ENCODE results near the gene CSE1L. TPM values are rescaled to one million over a fixed set of nuclear protein-coding genes. Genes with fewer than 3 reads are reported as not detected.
A peak's percentile ranks its signal among the peaks of the same experiment; 100 is the strongest.

The CSE1L gene
- total RNA-seq, 1 donor from 2014 or later: 64.1 TPM

DNA sequence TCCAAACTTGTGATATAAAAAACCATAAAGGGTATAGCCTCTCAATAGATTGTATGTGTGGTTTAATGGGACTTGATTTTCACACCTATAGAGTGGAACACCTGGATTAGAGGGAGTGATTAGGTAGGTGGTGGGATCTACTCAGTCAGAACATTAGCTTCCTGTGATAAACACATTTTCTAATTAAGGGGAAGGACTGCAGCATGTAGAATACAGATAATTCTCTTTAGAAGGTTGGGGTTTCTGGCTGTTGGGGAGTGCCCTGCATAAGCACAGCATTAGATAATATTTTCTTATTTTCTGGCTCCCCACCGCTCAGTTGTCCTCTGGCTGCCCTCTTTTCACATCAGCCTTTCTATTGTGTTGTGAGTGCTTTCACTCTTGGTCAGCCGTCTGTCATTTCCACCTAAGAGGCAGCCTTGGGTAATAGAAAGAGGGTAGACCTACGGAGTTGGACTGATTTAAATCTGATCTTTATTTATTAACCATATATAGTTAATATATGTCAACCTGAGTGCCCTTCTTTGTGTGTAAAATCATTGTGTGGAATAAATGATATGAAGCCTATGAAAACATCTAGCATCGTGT is 8.0 kb downstream of the CSE1L start:
- FAIRE-seq (no peak), DNase-seq (ENCODE audit: low read depth) (no peak)
- Histone ChIP-seq H3K9ac (ENCODE audit: low read length) (no peak overlapping the region), H3K4me2 (ENCODE audit: low read length) (peak overlapping the region; percentile 9), H3K9me3 (ENCODE audit: insufficient read depth, low read depth, low read length) (no peaks in the 10 kb centered on the region), H3K79me2 (ENCODE audit: insufficient read depth, low read length) (peaks cover 98% of the 10 kb centered on the region), H3K36me3 (ENCODE audit: insufficient read depth, low read length) (peaks cover under 1% of the 10 kb centered on the region), H2AFZ (ENCODE audit: low read depth, low read length) (no peak overlapping the region), H3K4me1 (ENCODE audit: insufficient read depth, low read length) (peaks cover 6% of the 10 kb centered on the region), H4K20me1 (ENCODE audit: insufficient read depth, low read length) (peaks cover 65% of the 10 kb centered on the region), H3K27me3 (ENCODE audit: insufficient read depth, low read length) (no peaks in the 10 kb centered on the region), H3K27ac (ENCODE audit: low read depth, low read length) (no peak overlapping the region), H3K4me3 (ENCODE audit: insufficient read depth, low read depth, low read length) (no peak overlapping the region)
- no peaks in the 10 kb centered on the region for H3K36me3 Mint-ChIP-seq (ENCODE audit: low read depth, unreplicated experiment)
- no peaks in the 10 kb centered on the region for H3K27me3 Mint-ChIP-seq (ENCODE audit: low read depth, unreplicated experiment)
- H3K4me1 Mint-ChIP-seq (ENCODE audit: low read depth, unreplicated experiment): peaks cover 13% of the 10 kb centered on the region
- no peak for TF ChIP-seq EZH2 (IDR thresholded peaks at IDR 0.05; ENCODE audit: insufficient read depth, low read length)
- TF ChIP-seq, protein P1, sequence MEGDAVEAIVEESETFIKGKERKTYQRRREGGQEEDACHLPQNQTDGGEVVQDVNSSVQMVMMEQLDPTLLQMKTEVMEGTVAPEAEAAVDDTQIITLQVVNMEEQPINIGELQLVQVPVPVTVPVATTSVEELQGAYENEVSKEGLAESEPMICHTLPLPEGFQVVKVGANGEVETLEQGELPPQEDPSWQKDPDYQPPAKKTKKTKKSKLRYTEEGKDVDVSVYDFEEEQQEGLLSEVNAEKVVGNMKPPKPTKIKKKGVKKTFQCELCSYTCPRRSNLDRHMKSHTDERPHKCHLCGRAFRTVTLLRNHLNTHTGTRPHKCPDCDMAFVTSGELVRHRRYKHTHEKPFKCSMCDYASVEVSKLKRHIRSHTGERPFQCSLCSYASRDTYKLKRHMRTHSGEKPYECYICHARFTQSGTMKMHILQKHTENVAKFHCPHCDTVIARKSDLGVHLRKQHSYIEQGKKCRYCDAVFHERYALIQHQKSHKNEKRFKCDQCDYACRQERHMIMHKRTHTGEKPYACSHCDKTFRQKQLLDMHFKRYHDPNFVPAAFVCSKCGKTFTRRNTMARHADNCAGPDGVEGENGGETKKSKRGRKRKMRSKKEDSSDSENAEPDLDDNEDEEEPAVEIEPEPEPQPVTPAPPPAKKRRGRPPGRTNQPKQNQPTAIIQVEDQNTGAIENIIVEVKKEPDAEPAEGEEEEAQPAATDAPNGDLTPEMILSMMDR (IDR thresholded peaks at IDR 0.05; ENCODE audit: insufficient read depth, low read depth, low read length): no peak
- no peak overlapping the region for H3K4me3 Mint-ChIP-seq (ENCODE audit: unreplicated experiment)
- no peak overlapping the region for H3K27ac Mint-ChIP-seq (ENCODE audit: unreplicated experiment)
- no peaks in the 10 kb centered on the region for H3K9me3 Mint-ChIP-seq (ENCODE audit: unreplicated experiment)

DNA sequence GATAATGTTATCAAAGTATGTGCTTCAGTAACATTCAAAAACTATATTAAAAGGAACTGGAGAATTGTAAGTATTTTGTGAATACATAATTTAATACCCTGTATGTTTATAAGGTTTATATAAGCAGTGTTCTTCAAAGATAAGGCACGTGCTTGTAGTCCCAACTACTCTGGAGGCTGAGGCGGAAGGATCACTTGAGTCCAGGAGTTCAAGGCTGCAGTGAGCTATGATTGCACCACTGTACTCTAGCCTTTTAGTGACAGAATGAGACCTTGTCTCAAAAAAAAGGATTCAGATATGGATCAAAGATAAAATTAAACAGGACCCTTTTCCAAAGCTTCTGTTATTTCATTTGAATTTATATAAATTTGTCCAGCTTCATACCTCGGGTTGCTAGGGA is 17.2 kb downstream of the CSE1L start:
- H3K27me3 ChIP-seq (ENCODE audit: insufficient read depth, low read length): no peaks in the 10 kb centered on the region
- no peak overlapping the region for H3K4me2 ChIP-seq (ENCODE audit: low read length)
- peaks cover 45% of the 10 kb centered on the region for H3K79me2 ChIP-seq (ENCODE audit: insufficient read depth, low read length)
- no peak overlapping the region for H3K4me3 Mint-ChIP-seq (ENCODE audit: unreplicated experiment)
- no peaks in the 10 kb centered on the region for H3K9me3 Mint-ChIP-seq (ENCODE audit: unreplicated experiment)
- no peaks in the 10 kb centered on the region for H3K27me3 Mint-ChIP-seq (ENCODE audit: low read depth, unreplicated experiment)
- TF ChIP-seq, protein P1 (IDR thresholded peaks at IDR 0.05; ENCODE audit: insufficient read depth, low read depth, low read length): no peak
- H3K36me3 ChIP-seq (ENCODE audit: insufficient read depth, low read length): peaks cover 23% of the 10 kb centered on the region
- H3K4me1 Mint-ChIP-seq (ENCODE audit: low read depth, unreplicated experiment): no peaks in the 10 kb centered on the region
- H3K27ac Mint-ChIP-seq (ENCODE audit: unreplicated experiment): no peak overlapping the region
- no peak overlapping the region for H3K4me3 ChIP-seq (ENCODE audit: insufficient read depth, low read depth, low read length)
- H3K9ac ChIP-seq (ENCODE audit: low read length): no peak overlapping the region
- H4K20me1 ChIP-seq (ENCODE audit: insufficient read depth, low read length): peaks cover 16% of the 10 kb centered on the region
- no peak for FAIRE-seq
- H3K36me3 Mint-ChIP-seq (ENCODE audit: low read depth, unreplicated experiment): no peaks in the 10 kb centered on the region
- no peaks in the 10 kb centered on the region for H3K9me3 ChIP-seq (ENCODE audit: insufficient read depth, low read depth, low read length)
- no peak overlapping the region for H2AFZ ChIP-seq (ENCODE audit: low read depth, low read length)
- no peak for DNase-seq (ENCODE audit: low read depth)
- no peaks in the 10 kb centered on the region for H3K4me1 ChIP-seq (ENCODE audit: insufficient read depth, low read length)
- H3K27ac ChIP-seq (ENCODE audit: low read depth, low read length): no peak overlapping the region

DNA sequence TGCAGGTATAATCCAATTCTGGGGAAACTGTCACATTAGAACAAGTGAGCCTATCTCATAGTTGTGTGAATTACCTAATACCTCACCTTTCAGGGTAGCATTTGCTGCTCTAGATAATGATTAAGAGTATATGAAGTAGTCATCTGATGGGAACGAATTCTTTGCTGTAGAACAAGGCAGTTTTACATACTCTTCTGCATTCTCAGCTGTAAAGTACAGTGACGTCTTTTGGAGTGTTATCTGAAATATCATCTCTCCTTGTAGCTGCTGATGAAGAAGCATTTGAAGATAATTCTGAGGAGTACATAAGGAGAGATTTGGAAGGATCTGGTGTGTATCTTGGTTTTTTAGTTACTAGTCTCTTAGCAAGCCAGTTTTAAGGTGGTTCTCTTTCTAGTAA is 28.4 kb downstream of the CSE1L start:
- Histone ChIP-seq H3K27ac (ENCODE audit: low read depth, low read length) (no peak overlapping the region), H3K4me1 (ENCODE audit: insufficient read depth, low read length) (no peaks in the 10 kb centered on the region), H3K9me3 (ENCODE audit: insufficient read depth, low read depth, low read length) (no peaks in the 10 kb centered on the region), H3K4me3 (ENCODE audit: insufficient read depth, low read depth, low read length) (no peak overlapping the region), H3K36me3 (ENCODE audit: insufficient read depth, low read length) (peaks cover 54% of the 10 kb centered on the region), H3K79me2 (ENCODE audit: insufficient read depth, low read length) (peaks cover 2% of the 10 kb centered on the region), H4K20me1 (ENCODE audit: insufficient read depth, low read length) (no peaks in the 10 kb centered on the region), H3K9ac (ENCODE audit: low read length) (no peak overlapping the region), H3K27me3 (ENCODE audit: insufficient read depth, low read length) (no peaks in the 10 kb centered on the region), H3K4me2 (ENCODE audit: low read length) (no peak overlapping the region), H2AFZ (ENCODE audit: low read depth, low read length) (no peak overlapping the region)
- H3K9me3 Mint-ChIP-seq (ENCODE audit: unreplicated experiment): no peaks in the 10 kb centered on the region
- no peaks in the 10 kb centered on the region for H3K4me1 Mint-ChIP-seq (ENCODE audit: low read depth, unreplicated experiment)
- no peak for TF ChIP-seq EZH2 (IDR thresholded peaks at IDR 0.05; ENCODE audit: insufficient read depth, low read length)
- TF ChIP-seq, protein P1 (IDR thresholded peaks at IDR 0.05; ENCODE audit: insufficient read depth, low read depth, low read length): no peak
- H3K27me3 Mint-ChIP-seq (ENCODE audit: low read depth, unreplicated experiment): no peaks in the 10 kb centered on the region
- H3K27ac Mint-ChIP-seq (ENCODE audit: unreplicated experiment): no peak overlapping the region
- no peak overlapping the region for H3K4me3 Mint-ChIP-seq (ENCODE audit: unreplicated experiment)
- no peak for DNase-seq (ENCODE audit: low read depth)
- FAIRE-seq: no peak
- H3K36me3 Mint-ChIP-seq (ENCODE audit: low read depth, unreplicated experiment): peaks cover 11% of the 10 kb centered on the region

Data from astrocyte (in vitro differentiated cells and primary cell).